HepG2 (cell line): ENCODE results near the gene SNX3.

Experiments
- GTF2F1 ChIP-seq: fragments of 150-350 bp; IDR thresholded peaks from 2 replicates; pipeline ENCODE4 v1.6.1; 2014; ENCODE audit warnings: low read length
- KAT8 ChIP-seq: IDR thresholded peaks from 2 replicates; pipeline ENCODE4 v1.6.1; 2016; ENCODE audit warnings: missing genetic modification reagents, missing compliant biosample characterization
- POLR2A ChIP-seq, 2 experiments: IDR thresholded peaks; 2 replicates each; pipeline ENCODE4 v1.6.1; 2011; ENCODE audit warnings: low read depth in 2 of 2, low read length in 2 of 2, mild to moderate bottlenecking in 1 of 2, moderate library complexity in 1 of 2; ENCODE audit not compliant: insufficient read depth in 1 of 2

DNA sequence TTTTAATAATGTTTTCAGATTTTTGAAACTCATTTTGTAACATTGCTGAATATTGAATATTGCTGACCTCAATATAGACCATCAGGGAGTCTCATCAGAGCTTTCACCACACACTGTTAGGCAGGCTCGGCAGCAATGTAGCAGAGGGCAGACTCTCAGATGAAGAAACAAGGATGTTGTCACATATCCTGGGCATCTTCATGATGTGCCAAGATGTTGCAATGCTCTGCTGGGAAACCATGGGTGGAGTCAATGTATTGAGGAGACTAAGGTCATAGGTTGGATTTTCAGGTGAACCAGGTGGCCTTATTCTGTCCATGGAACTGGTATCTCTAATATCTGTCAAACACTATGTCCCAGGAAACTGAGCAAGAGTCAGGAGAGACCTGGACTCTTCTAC, 67.7 kb downstream of the SNX3 start:
- TF ChIP-seq POLR2A (IDR thresholded peaks at IDR 0.05; ENCODE audit: insufficient read depth in 1 of 2, low read depth in 2 of 2, low read length in 2 of 2) (no peak), GTF2F1 (no peak), KAT8 (no peak)
